Measurements from ENCODE around the gene NADSYN1. TPM values are rescaled to one million over a fixed set of nuclear protein-coding genes. Genes with fewer than 3 reads are reported as not detected.

NADSYN1 gene
- total and polyA plus RNA-seq, 8 donors, result 53.2 to 78.9 (median 61.9) TPM

DNA sequence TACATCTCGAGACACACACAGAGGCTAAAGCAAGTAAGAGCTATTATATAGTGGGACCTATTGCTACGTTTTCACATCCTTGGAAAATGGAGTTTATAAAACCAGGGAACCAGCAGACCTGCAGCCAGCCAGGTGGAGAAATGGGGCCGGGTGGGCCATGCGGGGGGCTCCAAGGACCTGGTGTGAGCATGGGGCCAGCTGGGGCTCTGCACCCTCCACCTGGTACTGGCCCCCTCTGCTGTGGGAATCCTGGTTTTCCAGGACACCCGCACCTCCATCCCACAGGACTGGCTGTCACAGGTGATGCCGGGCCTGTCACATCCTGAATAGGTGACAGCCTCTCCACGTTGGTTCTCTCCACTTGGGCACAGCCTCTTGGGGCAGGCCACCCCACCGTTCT lies 16.1 kb upstream of the NADSYN1 start:
- Histone ChIP-seq H3K4me1 (peaks cover 0 to 3% of the 10 kb centered on the region in 2 donors), H3K36me3 (peaks cover 0 to 80% of the 10 kb centered on the region in 2 donors), H3K9me3 (no peaks in the 10 kb centered on the region), H3K4me3 (no peak overlapping the region), H3K27ac (no peak overlapping the region), H3K27me3 (no peaks in the 10 kb centered on the region)
- DNase-seq (no peak), ATAC-seq (no peak)
- TF ChIP-seq, protein P1, sequence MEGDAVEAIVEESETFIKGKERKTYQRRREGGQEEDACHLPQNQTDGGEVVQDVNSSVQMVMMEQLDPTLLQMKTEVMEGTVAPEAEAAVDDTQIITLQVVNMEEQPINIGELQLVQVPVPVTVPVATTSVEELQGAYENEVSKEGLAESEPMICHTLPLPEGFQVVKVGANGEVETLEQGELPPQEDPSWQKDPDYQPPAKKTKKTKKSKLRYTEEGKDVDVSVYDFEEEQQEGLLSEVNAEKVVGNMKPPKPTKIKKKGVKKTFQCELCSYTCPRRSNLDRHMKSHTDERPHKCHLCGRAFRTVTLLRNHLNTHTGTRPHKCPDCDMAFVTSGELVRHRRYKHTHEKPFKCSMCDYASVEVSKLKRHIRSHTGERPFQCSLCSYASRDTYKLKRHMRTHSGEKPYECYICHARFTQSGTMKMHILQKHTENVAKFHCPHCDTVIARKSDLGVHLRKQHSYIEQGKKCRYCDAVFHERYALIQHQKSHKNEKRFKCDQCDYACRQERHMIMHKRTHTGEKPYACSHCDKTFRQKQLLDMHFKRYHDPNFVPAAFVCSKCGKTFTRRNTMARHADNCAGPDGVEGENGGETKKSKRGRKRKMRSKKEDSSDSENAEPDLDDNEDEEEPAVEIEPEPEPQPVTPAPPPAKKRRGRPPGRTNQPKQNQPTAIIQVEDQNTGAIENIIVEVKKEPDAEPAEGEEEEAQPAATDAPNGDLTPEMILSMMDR (IDR thresholded peaks at IDR 0.05), result no peak
- intact Hi-C loops (cut with DNase I), result no loop called here

DNA sequence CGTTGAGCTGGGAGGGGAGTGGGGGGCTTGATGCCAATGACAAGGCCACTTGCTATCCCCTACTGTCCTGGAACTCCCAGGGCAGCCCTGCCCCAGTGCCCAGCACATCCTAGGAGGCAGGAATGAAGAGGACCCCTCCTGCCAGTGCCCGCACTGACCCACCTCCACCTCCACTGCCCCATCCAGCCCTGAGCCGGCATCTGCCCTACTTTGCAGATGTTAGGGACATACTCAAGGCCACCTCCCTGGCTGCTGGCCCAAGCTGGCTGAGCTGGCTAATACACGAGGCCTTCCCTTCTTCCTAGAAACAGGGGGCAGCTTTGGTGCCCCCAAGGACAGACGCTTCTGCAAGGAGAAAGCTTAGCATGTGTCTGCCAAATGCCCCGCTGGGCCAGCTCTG lies 15.6 kb upstream of the NADSYN1 start:
- Histone ChIP-seq H3K4me3 (no peak overlapping the region), H3K4me1 (peaks cover 0 to 3% of the 10 kb centered on the region in 2 donors), H3K27me3 (no peaks in the 10 kb centered on the region), H3K9me3 (no peaks in the 10 kb centered on the region), H3K27ac (no peak overlapping the region), H3K36me3 (peaks cover 0 to 85% of the 10 kb centered on the region in 2 donors)
- TF ChIP-seq, protein P1 (IDR thresholded peaks at IDR 0.05), result no peak
- intact Hi-C loops (cut with DNase I), result no loop called here
- ATAC-seq (no peak), DNase-seq (no peak)

DNA sequence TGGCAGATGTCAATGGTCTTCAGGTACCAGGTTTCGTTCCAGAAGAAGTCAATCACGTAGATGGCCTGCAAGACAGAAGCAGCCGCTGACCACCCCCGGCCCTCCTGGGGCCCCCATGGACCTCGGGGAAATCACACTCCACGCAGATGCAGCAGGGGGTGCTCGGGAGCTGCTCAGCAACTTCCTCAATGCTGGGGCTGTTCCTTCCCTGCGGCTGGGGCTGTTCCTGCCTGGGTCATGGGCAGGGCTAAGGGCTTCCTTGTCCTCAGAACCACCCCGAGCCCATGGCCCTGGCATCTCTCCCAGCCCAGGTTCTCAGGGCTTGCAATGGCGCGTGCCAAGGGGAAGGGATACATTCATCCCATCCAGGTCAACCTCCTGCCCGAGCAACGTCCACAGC lies 15.1 kb upstream of the NADSYN1 start:
- peaks cover 0 to 3% of the 10 kb centered on the region in 2 donors for H3K4me1 ChIP-seq
- H3K9me3 ChIP-seq, result no peaks in the 10 kb centered on the region
- intact Hi-C loops (cut with DNase I), result no loop called here
- H3K27me3 ChIP-seq, result no peaks in the 10 kb centered on the region
- no peak overlapping the region for H3K27ac ChIP-seq
- H3K36me3 ChIP-seq, result peaks cover 0 to 90% of the 10 kb centered on the region in 2 donors
- DNase-seq (no peak), ATAC-seq (no peak)
- TF ChIP-seq, protein P1 (IDR thresholded peaks at IDR 0.05), result no peak
- H3K4me3 ChIP-seq, result no peak overlapping the region

DNA sequence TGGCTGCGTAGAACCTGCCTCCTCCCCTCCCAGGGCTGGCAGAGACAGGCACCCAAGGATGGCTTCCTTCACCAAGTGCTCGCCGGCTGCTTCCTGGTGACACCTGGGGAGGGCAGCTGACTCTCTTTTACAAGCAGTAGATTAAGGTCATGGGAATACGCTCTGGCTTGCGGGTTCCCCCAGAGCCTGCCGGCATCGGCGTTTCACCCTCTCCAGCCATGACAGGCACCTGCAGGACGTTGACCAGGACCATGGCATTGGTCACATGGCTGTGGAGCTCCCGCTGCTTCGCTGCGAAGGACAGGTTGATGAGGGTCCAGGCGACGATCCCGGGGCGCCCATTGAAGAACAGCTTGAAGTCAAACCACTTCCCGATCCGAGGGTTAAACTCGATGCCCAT lies 14.4 kb upstream of the NADSYN1 start:
- Histone ChIP-seq H3K4me1 (peaks cover 0 to 3% of the 10 kb centered on the region in 2 donors), H3K4me3 (no peak overlapping the region), H3K36me3 (peaks cover 0 to 98% of the 10 kb centered on the region in 2 donors), H3K9me3 (no peaks in the 10 kb centered on the region), H3K27ac (no peak overlapping the region), H3K27me3 (no peaks in the 10 kb centered on the region)
- DNase-seq (no peak), ATAC-seq (no peak)
- intact Hi-C loops (cut with DNase I), result no loop called here
- TF ChIP-seq, protein P1 (IDR thresholded peaks at IDR 0.05), result no peak

DNA sequence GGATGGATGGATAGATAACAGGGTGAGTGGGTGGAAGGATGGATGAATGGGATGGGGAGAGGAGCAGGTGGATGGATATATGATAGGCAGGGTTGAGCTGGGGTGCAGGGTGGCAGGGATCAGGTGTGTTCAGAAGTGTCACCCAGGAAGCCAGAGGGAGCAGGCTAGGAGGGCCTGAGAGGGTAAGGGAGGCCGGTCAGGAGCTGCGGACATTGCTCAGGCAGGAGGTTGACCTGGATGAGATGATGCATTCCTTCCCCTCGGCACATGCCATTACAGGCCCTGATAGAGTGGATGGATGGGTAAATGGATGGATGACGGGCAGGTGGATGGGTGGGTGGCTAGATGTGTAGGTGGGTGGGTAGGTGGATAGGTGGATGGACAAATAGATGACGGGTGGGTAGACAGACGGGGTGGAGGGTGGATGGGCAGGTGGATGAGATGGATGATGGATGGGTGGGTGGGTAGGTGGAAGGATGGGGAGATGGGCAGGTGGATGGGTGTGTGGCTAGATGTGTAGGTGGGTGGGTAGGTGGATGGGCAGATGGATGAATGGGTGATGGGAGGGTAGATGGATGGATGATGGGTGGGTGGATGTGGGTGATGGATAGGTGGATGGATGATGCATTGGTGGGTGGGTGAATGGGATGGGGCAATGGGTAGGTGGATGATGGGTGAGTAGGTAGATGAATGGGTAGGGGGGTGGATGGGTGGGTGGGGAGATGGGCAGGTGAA lies 12.8 kb upstream of the NADSYN1 start:
- Histone ChIP-seq H3K36me3 (peaks cover 0 to 100% of the 10 kb centered on the region in 2 donors), H3K4me1 (no peaks in the 10 kb centered on the region), H3K4me3 (no peak overlapping the region), H3K9me3 (no peaks in the 10 kb centered on the region), H3K27me3 (no peaks in the 10 kb centered on the region), H3K27ac (no peak overlapping the region)
- DNase-seq (no peak), ATAC-seq (no peak)
- TF ChIP-seq, protein P1 (IDR thresholded peaks at IDR 0.05), result no peak
- intact Hi-C loops (cut with DNase I), result no loop called here
